Immature natural killer cell (primary cell): ENCODE data around the gene GADD45B. TPM values are rescaled to one million over a fixed set of nuclear protein-coding genes. Genes with fewer than 3 reads are reported as not detected.

ENCODE experiments used
- DNase-seq, 3 donors: peaks; one replicate each; pipeline ENCODE4 v3.0.0; 2022; ENCODE audit warnings: mixed read lengths in 1 of 3
- H3K27ac Mint-ChIP-seq, 6 donors: one replicate each; pipeline ENCODE4 v1.8.0; 2020; ENCODE audit warnings: mixed read lengths in 6 of 6, mild to moderate bottlenecking in 5 of 6, inconsistent platforms in 4 of 6, moderate library complexity in 3 of 6
- H3K27me3 Mint-ChIP-seq, 3 donors: one replicate each; pipeline ENCODE4 v1.8.0; 2020 to 2021; ENCODE audit warnings: low read depth in 3 of 3, mild to moderate bottlenecking in 3 of 3, mixed read lengths in 3 of 3, moderate library complexity in 3 of 3, inconsistent platforms in 1 of 3
- H3K36me3 Mint-ChIP-seq, 3 donors: one replicate each; pipeline ENCODE4 v1.8.0; 2020; ENCODE audit warnings: mixed read lengths in 3 of 3, inconsistent platforms in 2 of 3, mild to moderate bottlenecking in 2 of 3
- H3K4me1 Mint-ChIP-seq, 2 donors: one replicate each; pipeline ENCODE4 v1.8.0; 2020; ENCODE audit warnings: inconsistent platforms in 2 of 2, mild to moderate bottlenecking in 2 of 2, mixed read lengths in 2 of 2, moderate library complexity in 1 of 2
- H3K4me3 Mint-ChIP-seq, 5 donors: one replicate each; pipeline ENCODE4 v1.8.0; 2020; ENCODE audit warnings: mild to moderate bottlenecking in 5 of 5, mixed read lengths in 5 of 5, inconsistent platforms in 3 of 5, moderate library complexity in 3 of 5
- H3K9me3 Mint-ChIP-seq, 6 donors: one replicate each; pipeline ENCODE4 v1.8.0; 2020; ENCODE audit warnings: mild to moderate bottlenecking in 6 of 6, mixed read lengths in 6 of 6, inconsistent platforms in 4 of 6, moderate library complexity in 3 of 6
- polyA plus RNA-seq, 3 donors: library from polyadenylated mRNA; unstranded; fragments of 300-500 nt; fragmentation: Illumina TruSeq; gene quantifications; one replicate each; pipeline ENCODE4 v1.2.3, GENCODE V29; 2021

Gene GADD45B
- polyA plus RNA-seq, 3 donors from 2014 or later, result 68.0 to 105 (median 72.9) TPM

DNA sequence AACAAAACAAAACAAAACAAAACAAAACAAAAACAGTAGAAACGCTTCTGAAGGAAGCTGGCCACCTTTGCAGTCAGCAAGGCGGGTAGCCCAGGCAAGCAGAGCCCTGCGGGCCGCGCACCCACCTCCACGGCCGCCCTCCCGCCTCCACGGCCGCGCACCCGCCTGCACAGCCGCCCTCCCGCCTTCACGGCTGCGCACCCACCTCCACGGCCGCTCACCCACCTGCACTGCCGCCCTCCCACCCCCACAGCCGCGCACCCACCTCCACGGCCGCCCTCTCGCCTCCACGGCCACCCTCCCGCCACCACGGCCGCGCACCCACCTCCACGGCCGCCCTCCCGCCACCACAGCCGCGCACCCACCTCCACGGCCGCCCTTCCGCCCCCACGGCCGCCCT is 39.5 kb upstream of the GADD45B start:
- no peak overlapping the region for H3K27ac Mint-ChIP-seq
- H3K4me3 Mint-ChIP-seq, result no peak overlapping the region
- H3K9me3 Mint-ChIP-seq, result no peaks in the 10 kb centered on the region
- H3K27me3 Mint-ChIP-seq, result peaks cover 0 to 1% (median 0%) of the 10 kb centered on the region in 3 donors
- peaks cover 0 to 4% (median 0%) of the 10 kb centered on the region in 3 donors for H3K36me3 Mint-ChIP-seq
- no peaks in the 10 kb centered on the region for H3K4me1 Mint-ChIP-seq
- DNase-seq, result no peak

- H3K4me1 Mint-ChIP-seq, result no peaks in the 10 kb centered on the region
- H3K27me3 Mint-ChIP-seq, result peaks cover 0 to 2% (median 1%) of the 10 kb centered on the region in 3 donors
- no peak overlapping the region for H3K27ac Mint-ChIP-seq
- peaks cover 0 to 4% (median 0%) of the 10 kb centered on the region in 3 donors for H3K36me3 Mint-ChIP-seq
- no peaks in the 10 kb centered on the region for H3K9me3 Mint-ChIP-seq
- no peak for DNase-seq
- H3K4me3 Mint-ChIP-seq, result no peak overlapping the region
Observed at GRCh38 chr19:2436926-2437325, 39.0 kb upstream of the GADD45B start.

DNA sequence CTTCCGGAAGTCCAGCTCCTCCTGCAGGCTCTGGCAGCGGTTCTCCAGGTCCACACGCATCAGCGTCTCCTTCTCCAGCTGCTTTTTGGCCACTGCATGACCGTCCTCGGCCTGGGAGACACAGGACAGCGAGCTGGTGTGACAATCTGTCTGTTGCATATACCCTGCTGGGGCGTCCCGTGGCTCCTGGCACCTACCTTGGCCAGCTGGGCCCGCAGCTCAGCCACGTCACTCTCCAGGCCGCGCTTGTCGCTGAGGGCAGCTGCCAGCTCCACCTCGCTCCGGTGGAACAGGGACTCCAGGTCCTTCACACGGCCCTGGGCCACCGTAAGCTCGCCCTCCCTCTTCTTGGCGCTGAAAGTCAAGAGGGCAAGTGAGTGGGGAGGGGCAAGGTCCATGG is 37.7 kb upstream of the GADD45B start:
- Mint-ChIP-seq H3K4me3 (no peak overlapping the region), H3K36me3 (peaks cover 0 to 4% (median 0%) of the 10 kb centered on the region in 3 donors), H3K9me3 (no peaks in the 10 kb centered on the region), H3K4me1 (no peaks in the 10 kb centered on the region), H3K27me3 (peaks cover 0 to 3% (median 2%) of the 10 kb centered on the region in 3 donors), H3K27ac (no peak overlapping the region)
- no peak for DNase-seq

GRCh38 chr19:2440515-2440914 is 35.4 kb upstream of the GADD45B start:
- H3K27ac Mint-ChIP-seq, result peak overlapping the region in 1 of 6 donors; percentile 18
- no peak overlapping the region for H3K4me3 Mint-ChIP-seq
- H3K4me1 Mint-ChIP-seq, result peaks cover 0 to 5% of the 10 kb centered on the region in 2 donors
- H3K36me3 Mint-ChIP-seq, result peaks cover 0 to 4% (median 0%) of the 10 kb centered on the region in 3 donors
- no peaks in the 10 kb centered on the region for H3K9me3 Mint-ChIP-seq
- H3K27me3 Mint-ChIP-seq, result peaks cover 0 to 3% (median 2%) of the 10 kb centered on the region in 3 donors
- DNase-seq, result no peak

- Mint-ChIP-seq H3K27me3 (peaks cover 0 to 3% (median 2%) of the 10 kb centered on the region in 3 donors), H3K4me1 (peaks cover under 1 to 6% of the 10 kb centered on the region in 2 donors), H3K36me3 (peaks cover 0 to 4% (median 0%) of the 10 kb centered on the region in 3 donors), H3K27ac (no peak overlapping the region), H3K9me3 (no peaks in the 10 kb centered on the region), H3K4me3 (no peak overlapping the region)
- DNase-seq, result no peak
Observed at GRCh38 chr19:2441096-2441752, 34.7 kb upstream of the GADD45B start.

- peak overlapping the region in 2 of 6 donors; percentile 60 to 73 for H3K27ac Mint-ChIP-seq
- H3K27me3 Mint-ChIP-seq, result peaks cover 0 to 4% (median 4%) of the 10 kb centered on the region in 3 donors
- H3K9me3 Mint-ChIP-seq, result no peaks in the 10 kb centered on the region
- peaks cover 0 to 4% (median 0%) of the 10 kb centered on the region in 3 donors for H3K36me3 Mint-ChIP-seq
- no peak overlapping the region for H3K4me3 Mint-ChIP-seq
- peaks cover 10 to 12% of the 10 kb centered on the region in 2 donors for H3K4me1 Mint-ChIP-seq
- DNase-seq, result no peak
Observed at GRCh38 chr19:2443116-2443784, 32.7 kb upstream of the GADD45B start.

DNA sequence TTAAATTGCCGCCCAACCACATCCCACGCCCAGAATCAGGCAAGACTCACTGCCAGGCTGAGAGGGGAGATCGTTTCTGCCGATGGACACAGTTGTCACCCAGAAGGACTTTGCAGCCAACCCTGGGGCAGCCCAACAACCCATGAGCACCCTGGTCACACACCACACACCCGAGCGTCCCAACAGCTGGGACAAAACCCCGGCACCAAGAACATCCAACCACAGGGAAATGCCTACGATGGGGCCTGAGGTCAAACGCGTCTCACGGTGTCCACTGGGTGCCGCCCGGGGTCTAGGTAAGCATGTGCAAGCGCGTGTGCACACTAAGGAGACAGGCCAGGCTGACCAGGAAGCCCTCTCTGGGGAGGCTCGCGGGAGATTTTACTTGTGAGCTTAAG is 32.1 kb upstream of the GADD45B start:
- no peaks in the 10 kb centered on the region for H3K9me3 Mint-ChIP-seq
- peaks cover 10 to 12% of the 10 kb centered on the region in 2 donors for H3K4me1 Mint-ChIP-seq
- H3K36me3 Mint-ChIP-seq, result peaks cover 0 to 4% (median 0%) of the 10 kb centered on the region in 3 donors
- DNase-seq, result no peak
- H3K4me3 Mint-ChIP-seq, result no peak overlapping the region
- peaks cover 0 to 4% (median 4%) of the 10 kb centered on the region in 3 donors for H3K27me3 Mint-ChIP-seq
- H3K27ac Mint-ChIP-seq, result peak overlapping the region in 2 of 6 donors; percentile 60 to 73

GRCh38 chr19:2444251-2445002 is 31.5 kb upstream of the GADD45B start:
- H3K27me3 Mint-ChIP-seq, result peaks cover 0 to 4% (median 4%) of the 10 kb centered on the region in 3 donors
- no peaks in the 10 kb centered on the region for H3K9me3 Mint-ChIP-seq
- H3K4me3 Mint-ChIP-seq, result no peak overlapping the region
- H3K27ac Mint-ChIP-seq, result no peak overlapping the region
- H3K4me1 Mint-ChIP-seq, result peaks cover 10 to 12% of the 10 kb centered on the region in 2 donors
- peaks cover 0 to 4% (median 0%) of the 10 kb centered on the region in 3 donors for H3K36me3 Mint-ChIP-seq
- DNase-seq, result no peak

DNA sequence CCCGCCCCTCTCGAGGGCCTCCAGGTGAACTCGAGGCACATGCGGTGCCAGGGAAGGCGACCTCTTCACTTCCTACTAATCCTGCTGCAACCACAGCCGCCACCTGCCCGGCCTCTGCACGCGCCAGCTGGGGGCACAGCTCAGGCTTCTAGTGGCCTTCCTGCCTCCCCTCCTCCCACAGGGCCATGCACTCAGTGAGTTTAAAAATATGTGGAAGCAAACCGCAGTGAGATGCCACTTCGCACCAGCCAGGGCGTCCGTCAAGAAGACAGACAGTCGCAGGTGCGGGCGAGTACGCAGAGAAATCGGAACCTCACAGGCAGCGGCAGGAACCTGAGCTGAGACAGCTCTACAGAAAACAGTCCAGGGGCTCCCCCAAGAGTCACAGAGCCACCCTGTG is 29.5 kb upstream of the GADD45B start:
- H3K4me3 Mint-ChIP-seq, result peak overlapping the region; percentile 42 to 74 (median 59)
- no peaks in the 10 kb centered on the region for H3K36me3 Mint-ChIP-seq
- peak; percentile 21 to 32 (median 31) for DNase-seq
- peak overlapping the region in 5 of 6 donors; percentile 28 to 77 (median 53) for H3K27ac Mint-ChIP-seq
- no peaks in the 10 kb centered on the region for H3K9me3 Mint-ChIP-seq
- peaks cover 12% of the 10 kb centered on the region in 2 donors for H3K4me1 Mint-ChIP-seq
- H3K27me3 Mint-ChIP-seq, result peaks cover 0 to 5% (median 4%) of the 10 kb centered on the region in 3 donors

- H3K9me3 Mint-ChIP-seq, result no peaks in the 10 kb centered on the region
- no peak overlapping the region for H3K27ac Mint-ChIP-seq
- no peak for DNase-seq
- H3K4me1 Mint-ChIP-seq, result peaks cover 7 to 12% of the 10 kb centered on the region in 2 donors
- H3K27me3 Mint-ChIP-seq, result peaks cover 0 to 3% (median 2%) of the 10 kb centered on the region in 3 donors
- no peak overlapping the region for H3K4me3 Mint-ChIP-seq
- no peaks in the 10 kb centered on the region for H3K36me3 Mint-ChIP-seq
Observed at GRCh38 chr19:2449019-2449418, 26.9 kb upstream of the GADD45B start.

- Mint-ChIP-seq H3K4me1 (peaks cover 20 to 25% of the 10 kb centered on the region in 2 donors), H3K27me3 (peaks cover 0 to 5% (median 2%) of the 10 kb centered on the region in 3 donors), H3K27ac (peak overlapping the region in 1 of 6 donors; percentile 11), H3K9me3 (no peaks in the 10 kb centered on the region), H3K36me3 (no peaks in the 10 kb centered on the region), H3K4me3 (no peak overlapping the region)
- no peak for DNase-seq
Observed at GRCh38 chr19:2451138-2451537, 24.8 kb upstream of the GADD45B start.

GRCh38 chr19:2451741-2452140 is 24.2 kb upstream of the GADD45B start:
- peaks cover 15 to 19% of the 10 kb centered on the region in 2 donors for H3K4me1 Mint-ChIP-seq
- no peak for DNase-seq
- no peak overlapping the region for H3K27ac Mint-ChIP-seq
- H3K27me3 Mint-ChIP-seq, result peaks cover 0 to 3% (median 2%) of the 10 kb centered on the region in 3 donors
- no peak overlapping the region for H3K4me3 Mint-ChIP-seq
- H3K36me3 Mint-ChIP-seq, result no peaks in the 10 kb centered on the region
- no peaks in the 10 kb centered on the region for H3K9me3 Mint-ChIP-seq

- H3K27ac Mint-ChIP-seq, result peak overlapping the region in 1 of 6 donors; percentile 22
Observed at GRCh38 chr19:2453431-2454025, 22.4 kb upstream of the GADD45B start.

More at GRCh38 chr19:2453431-2454025, 22.4 kb upstream of the GADD45B start:
- Mint-ChIP-seq H3K36me3 (no peaks in the 10 kb centered on the region), H3K4me3 (peak overlapping the region in 3 of 5 donors; percentile 21 to 66 (median 27)), H3K9me3 (no peaks in the 10 kb centered on the region), H3K4me1 (peaks cover 18 to 20% of the 10 kb centered on the region in 2 donors), H3K27me3 (peaks cover 0 to 3% (median 0%) of the 10 kb centered on the region in 3 donors)
- DNase-seq, result no peak
